Endometrium (tissue), 2 donors: ENCODE results near the gene FAM162A.
"Not testable (repeated sequence)": the region's sequence is repeated elsewhere in the genome, so short reads cannot be mapped to it uniquely, and the experiment has no call there.

ENCODE experiments used
- FAIRE-seq: peaks from 2 replicates; lab custom pipeline; 2012; peaks lifted over from hg19 to GRCh38; lab: Jason Lieb, UNC
- donor health status: control.
- donor health status: control.

The FAM162A gene, protein sequence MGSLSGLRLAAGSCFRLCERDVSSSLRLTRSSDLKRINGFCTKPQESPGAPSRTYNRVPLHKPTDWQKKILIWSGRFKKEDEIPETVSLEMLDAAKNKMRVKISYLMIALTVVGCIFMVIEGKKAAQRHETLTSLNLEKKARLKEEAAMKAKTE

DNA sequence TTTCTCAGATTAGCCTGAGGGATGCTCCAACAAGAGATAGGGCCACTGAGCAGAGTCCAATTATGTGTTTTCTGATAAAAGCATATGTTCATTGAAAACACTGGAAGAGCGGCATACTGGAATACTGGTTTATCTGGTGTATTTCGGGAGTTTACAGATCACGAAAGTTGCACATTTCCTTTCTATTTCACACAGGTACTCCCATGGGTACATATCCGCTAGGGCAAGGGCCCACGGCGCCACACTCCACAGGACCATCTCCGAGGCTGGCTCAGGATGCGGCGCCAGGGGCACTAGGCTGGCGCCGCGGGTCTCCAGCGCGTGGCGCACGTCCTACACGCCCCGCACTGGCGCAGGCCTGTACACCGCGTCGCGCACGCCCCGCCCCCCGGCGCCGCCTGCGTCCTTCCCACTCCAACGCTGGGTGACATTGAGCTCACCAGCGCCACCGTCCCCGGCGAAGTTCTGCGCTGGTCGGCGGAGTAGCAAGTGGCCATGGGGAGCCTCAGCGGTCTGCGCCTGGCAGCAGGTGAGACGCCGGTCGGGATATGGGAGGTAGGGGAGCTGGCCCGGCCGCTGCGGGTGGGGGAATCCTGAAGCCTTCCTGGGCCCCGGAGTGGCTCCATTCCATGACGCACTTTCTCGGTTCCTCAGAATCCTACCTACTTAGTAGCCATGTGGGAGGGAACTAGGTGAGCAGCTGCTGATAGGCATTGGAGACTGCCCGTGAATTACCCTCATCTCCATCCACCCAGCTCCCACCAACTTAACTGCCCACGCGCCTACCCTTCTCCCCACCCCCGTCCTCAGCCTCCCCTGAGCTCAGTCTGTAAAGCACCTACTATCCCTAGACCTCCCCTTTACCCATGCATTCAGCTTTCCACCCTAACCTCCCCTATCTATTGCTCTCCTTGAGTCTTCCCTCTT lies at the start of gene FAM162A:
Gene FAM162A (plus strand): TSS at position 412 of the 927 bp plus-strand sequence. CDS start 84 bp downstream, at position 496.
- FAIRE-seq = no peak

DNA sequence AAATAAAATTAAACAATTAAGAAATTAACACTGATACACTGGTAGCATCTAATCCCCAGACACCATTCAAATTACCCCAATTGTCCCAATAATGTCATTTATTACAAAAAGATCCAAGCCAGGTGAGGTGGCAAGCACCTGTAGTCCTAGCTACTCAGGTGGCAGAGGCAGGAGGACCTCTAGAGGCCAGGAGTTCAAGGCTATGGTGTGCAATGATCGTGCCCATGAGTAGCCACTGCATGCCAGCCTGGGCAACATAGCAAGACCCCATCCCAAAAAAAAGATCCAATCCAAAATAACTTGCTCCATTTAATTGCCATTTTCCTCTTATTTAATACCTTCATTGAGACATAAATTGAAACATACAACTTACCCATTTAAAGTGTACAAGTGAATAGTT lies 41.2 kb upstream of the FAM162A start:
- no peak for FAIRE-seq

DNA sequence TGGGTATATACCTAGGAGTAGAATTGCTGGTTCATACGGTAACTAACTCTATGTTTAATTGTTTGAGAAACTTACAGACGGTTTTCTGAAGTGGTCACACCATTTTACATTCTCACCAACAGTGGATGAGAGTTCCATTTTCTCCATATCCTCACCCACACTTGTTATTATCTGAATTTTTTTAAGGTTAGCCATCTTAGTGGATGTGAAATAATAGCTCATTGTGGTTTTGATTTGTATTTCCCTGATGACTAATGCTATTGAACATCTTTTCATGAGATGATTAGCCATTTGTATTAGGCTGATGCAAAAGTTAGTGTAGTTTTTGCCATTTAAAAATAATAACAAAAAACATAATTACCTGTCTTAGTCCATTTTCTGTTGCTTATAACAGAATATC lies 40.3 kb upstream of the FAM162A start:
- no peak for FAIRE-seq

- no peak for FAIRE-seq
Observed at GRCh38 chr3:122349171-122349570, 34.8 kb upstream of the FAM162A start.

DNA sequence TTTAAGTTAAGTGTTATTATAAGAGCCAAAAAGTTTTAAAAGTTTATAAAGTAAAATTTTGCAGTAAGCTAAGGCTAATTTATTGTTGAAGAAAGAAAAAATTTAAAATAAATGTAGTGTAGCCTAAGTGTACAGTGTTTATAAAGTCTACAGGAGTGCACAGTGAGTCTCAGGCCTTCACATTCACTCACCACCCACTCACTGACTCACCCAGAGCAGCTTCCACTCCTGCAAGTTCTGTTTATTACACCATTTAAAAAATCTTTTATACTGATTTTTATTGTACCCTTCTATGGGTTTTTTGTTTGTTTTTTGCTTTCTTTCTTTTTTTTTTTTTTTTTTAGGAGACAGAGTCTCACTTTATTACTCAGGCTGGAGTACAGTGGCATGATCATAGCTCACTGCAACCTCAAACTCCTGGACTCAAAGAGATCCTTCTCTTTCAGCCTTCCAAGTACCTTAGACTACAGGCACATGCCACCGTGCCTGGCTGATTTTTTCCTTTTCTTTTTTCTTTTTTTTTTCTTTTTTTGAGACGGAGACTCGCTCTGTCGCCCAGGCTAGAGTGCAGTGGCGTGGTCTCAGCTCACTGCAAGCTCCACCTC lies 33.1 kb upstream of the FAM162A start:
- FAIRE-seq = no peak

- FAIRE-seq = no peak
Observed at GRCh38 chr3:122351612-122352011, 32.4 kb upstream of the FAM162A start.

GRCh38 chr3:122353215-122353614 lies 30.8 kb upstream of the FAM162A start:
- FAIRE-seq = no peak

DNA sequence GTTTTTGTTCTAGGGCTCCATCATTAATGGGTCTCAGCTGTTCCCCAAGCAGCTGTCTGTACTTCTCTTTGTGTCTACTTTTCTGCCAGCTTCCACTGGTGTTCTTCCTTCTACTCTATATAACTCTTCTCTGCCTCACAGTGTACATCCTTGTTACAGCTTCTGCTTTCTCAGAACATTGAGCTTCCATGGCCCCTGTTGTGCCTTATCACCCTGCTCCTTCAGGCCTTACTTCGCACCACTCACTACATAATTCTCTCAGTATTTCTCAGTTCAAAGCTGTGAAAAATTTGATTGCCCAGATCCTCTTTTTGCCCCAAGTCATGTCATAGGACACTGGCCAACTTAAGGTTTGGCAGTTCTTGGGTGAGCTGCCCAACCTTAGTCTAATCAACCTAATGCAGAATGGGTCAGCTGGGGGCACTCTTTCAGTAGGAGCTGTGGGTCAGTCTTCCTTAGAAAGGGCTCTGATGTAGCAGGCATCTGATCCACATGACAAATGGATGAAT lies 30.0 kb upstream of the FAM162A start:
- no peak for FAIRE-seq

GRCh38 chr3:122355612-122356011 lies 28.4 kb upstream of the FAM162A start:
- FAIRE-seq = no peak

DNA sequence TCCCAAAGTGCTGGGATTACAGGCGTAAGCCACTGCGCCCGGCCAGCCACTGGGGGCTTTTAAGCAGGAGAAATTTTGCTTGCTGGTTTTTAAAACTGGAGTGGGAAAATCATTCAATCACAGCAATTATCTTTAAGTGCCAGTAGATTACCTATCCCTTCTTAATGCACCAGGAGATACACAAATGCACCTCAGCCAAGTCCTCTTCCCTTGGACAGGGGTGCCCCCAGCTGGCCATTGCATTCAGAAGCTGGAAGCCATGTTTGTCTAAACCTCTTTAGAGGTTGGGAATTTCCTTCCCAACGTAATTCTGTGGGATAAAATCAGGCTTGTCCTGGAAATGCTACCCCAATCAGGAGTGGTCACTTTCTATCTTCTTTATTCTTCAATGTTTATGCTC lies 27.6 kb upstream of the FAM162A start:
- FAIRE-seq = no peak

DNA sequence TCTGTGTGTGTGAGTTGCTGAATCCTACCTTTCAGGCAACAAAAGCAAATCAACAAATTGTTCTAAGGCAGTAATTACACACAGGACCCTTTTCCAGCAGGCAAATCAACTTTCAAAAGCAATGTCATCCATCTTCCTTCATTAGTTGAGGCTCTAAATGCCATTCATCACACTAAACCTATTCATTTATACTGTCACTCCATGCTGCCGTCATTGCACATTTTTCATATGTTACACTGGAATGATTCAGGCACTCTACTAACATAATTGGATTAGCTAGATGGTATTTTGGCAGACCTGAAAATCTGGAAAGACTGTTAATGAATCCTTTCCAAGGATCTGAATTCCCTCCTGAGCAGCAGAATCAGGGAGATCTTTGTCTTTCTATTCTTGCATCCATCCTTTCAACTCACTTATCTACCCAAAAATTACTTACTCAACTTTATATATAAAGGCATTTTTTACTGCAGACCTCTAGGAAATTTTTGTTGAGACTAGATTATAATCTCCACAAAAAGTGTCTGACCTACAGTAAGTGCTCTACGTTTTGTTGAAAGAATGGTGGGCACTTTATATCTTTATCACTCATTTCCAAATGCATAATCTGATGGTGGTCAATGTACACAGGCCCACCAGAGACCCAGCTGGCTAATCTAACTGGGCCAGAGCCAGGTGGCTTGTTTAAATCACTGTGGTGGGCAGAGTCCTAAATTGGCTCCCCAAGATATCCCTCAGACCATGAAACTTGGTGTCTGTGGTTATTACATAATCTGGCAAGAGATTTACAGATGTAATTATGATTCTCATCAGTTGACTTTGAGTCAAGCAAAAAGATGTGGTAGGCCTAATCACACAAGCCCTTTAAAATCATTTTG lies 25.9 kb upstream of the FAM162A start:
- FAIRE-seq = no peak

DNA sequence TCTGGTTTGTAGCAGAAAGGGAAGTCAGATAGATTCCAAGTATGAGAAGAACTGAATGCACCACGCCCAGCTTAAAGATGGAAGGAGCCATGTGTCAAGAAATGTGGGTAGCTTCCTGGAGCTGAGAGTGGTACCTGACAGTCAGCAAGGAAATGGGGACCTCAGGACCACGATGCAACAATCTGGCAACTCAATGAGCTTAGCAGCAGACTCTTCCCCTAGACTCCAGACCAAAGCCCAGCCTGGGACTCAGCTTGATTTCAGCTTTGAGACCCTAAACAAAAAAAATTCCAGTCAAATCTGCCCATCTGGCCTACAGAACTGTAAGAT lies 25.3 kb upstream of the FAM162A start:
- no peak for FAIRE-seq

DNA sequence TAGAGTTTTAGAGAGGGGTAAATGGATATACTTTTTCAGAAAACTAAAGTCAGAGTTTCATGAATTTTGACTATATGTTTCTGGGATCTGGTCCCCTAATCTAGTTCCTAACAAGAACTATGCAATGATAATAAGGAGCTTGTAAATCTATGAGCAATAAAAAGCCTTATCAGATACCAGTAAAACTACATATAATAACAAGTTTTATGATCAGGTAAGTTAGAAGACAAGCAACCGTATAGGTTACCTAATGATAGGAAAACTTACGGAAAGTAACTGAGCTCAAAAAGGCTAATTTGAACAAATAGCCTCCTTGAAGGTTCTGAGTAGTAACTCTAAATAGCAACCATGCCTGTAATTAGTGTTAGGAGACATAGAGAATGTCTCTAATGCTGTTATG lies 22.0 kb upstream of the FAM162A start:
- no peak for FAIRE-seq

DNA sequence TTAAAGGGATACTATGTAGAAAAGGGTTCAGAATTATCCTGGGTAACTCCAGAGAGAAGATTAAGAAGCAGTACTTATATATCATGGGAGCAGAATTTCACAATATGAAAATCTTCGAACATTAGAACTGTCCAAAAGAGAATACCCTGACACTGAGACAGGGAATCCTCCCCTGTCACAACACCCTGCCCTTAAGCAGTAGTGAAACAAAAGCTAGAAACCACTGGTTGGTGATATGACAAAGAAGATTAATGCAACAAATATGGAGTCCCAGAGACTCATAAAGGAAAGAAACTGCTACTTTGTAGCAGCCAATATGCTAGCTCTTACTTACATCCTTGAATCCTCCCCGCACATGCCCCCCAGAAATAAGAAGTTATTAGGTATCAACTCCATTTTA lies 19.5 kb upstream of the FAM162A start:
- FAIRE-seq = no peak

- no peak for FAIRE-seq
Observed at GRCh38 chr3:122365073-122365472, 18.9 kb upstream of the FAM162A start.

GRCh38 chr3:122365582-122366378 lies 18.2 kb upstream of the FAM162A start:
- not testable (repeated sequence) for FAIRE-seq

GRCh38 chr3:122366379-122366749 lies 17.6 kb upstream of the FAM162A start:
- FAIRE-seq = no peak

DNA sequence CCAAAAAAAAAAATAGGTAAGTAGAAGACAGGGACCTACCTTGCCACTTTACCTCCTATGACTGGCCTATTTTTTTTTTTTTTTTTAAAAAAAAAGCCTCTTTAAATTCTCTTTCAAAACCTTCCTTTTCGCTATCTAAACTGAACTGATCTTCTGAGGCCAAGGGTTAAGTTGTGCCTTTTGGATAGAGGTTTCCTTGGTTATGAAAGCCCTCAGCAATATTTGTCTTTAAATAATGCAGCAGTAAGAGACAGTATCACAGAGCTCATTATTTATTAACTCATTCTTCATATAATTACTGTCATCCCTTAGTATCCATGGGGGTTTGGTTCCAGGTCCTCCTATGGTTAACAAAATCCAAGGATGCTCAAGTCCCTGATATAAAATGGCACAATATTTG lies 9.9 kb upstream of the FAM162A start:
- FAIRE-seq = no peak

DNA sequence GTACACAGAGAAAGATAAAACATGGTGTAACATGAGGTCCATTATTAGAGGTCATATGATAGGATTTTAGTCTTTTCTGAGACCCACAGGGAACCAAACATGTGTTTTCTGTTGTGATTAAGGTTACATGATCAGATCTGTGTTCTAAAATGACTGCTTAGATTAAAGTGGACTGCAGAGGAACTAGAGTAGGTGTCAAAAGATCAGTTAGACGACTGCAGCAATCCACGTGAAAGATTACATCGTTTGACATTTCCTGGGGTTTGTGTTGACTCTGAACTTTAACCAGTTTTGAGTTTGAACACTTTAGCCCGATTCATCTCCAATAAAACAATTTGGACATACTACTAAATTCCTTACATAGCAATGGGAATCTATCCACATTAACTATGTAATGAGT lies 6.0 kb upstream of the FAM162A start:
- FAIRE-seq = no peak

- FAIRE-seq = peak; percentile 57
Observed at GRCh38 chr3:122382888-122383666, 905 bp upstream of the FAM162A start, which contains the start of gene MIX23. Gene MIX23 (minus strand): TSS chr3:122383231. CDS start chr3:122383224, 7 bp downstream.
